ENCODE data around the gene NMNAT3.

NMNAT3 gene

GRCh38 chr3:139657434-139657833 lies 20.3 kb downstream of the NMNAT3 start:
- Histone ChIP-seq H3K9me3 (ENCODE audit: control insufficient read depth, insufficient read depth, low read length) (no peaks in the 10 kb centered on the region), H3K9me2 (replicated peaks; ENCODE audit: control insufficient read depth, low read length) (no peaks in the 10 kb centered on the region), H4K20me1 (ENCODE audit: control insufficient read depth, insufficient read depth, low read depth, low read length) (no peaks in the 10 kb centered on the region), H3K4me1 (ENCODE audit: control insufficient read depth, low read length) (no peaks in the 10 kb centered on the region), H3K36me3 (ENCODE audit: control insufficient read depth, low read length) (no peaks in the 10 kb centered on the region), H3K27me3 (ENCODE audit: control insufficient read depth, low read length) (no peaks in the 10 kb centered on the region), H3K4me2 (ENCODE audit: low read length) (no peak overlapping the region), H3K27ac (ENCODE audit: low read depth, low read length) (no peak overlapping the region), H3K4me3 (ENCODE audit: low read length) (no peak overlapping the region), H3K79me2 (ENCODE audit: control insufficient read depth, low read length) (no peaks in the 10 kb centered on the region), H3F3A (ENCODE audit: control insufficient read depth, insufficient read depth) (no peaks in the 10 kb centered on the region)
- TF ChIP-seq EZH2phosphoT487 (IDR thresholded peaks at IDR 0.05; ENCODE audit: borderline replicate concordance, low read length) (no peak), CTCF (IDR thresholded peaks at IDR 0.05; ENCODE audit: low read depth, low read length, poor library complexity, severe bottlenecking) (no peak)

GRCh38 chr3:139655909-139656595 lies 21.7 kb downstream of the NMNAT3 start:
- no peaks in the 10 kb centered on the region for H3K9me2 ChIP-seq (replicated peaks; ENCODE audit: control insufficient read depth, low read length)
- H3K36me3 ChIP-seq (ENCODE audit: control insufficient read depth, low read length) = no peaks in the 10 kb centered on the region
- H3K79me2 ChIP-seq (ENCODE audit: control insufficient read depth, low read length) = no peaks in the 10 kb centered on the region
- H3K4me1 ChIP-seq (ENCODE audit: control insufficient read depth, low read length) = no peaks in the 10 kb centered on the region
- H4K20me1 ChIP-seq (ENCODE audit: control insufficient read depth, insufficient read depth, low read depth, low read length) = no peaks in the 10 kb centered on the region
- H3K27me3 ChIP-seq (ENCODE audit: control insufficient read depth, low read length) = no peaks in the 10 kb centered on the region
- no peak overlapping the region for H3K4me3 ChIP-seq (ENCODE audit: low read length)
- H3K4me2 ChIP-seq (ENCODE audit: low read length) = no peak overlapping the region
- H3K27ac ChIP-seq (ENCODE audit: low read depth, low read length) = no peak overlapping the region
- TF ChIP-seq CTCF (IDR thresholded peaks at IDR 0.05; ENCODE audit: low read depth, low read length, poor library complexity, severe bottlenecking) (no peak), EZH2phosphoT487 (IDR thresholded peaks at IDR 0.05; ENCODE audit: borderline replicate concordance, low read length) (no peak)
- H3K9me3 ChIP-seq (ENCODE audit: control insufficient read depth, insufficient read depth, low read length) = no peaks in the 10 kb centered on the region
- H3F3A ChIP-seq (ENCODE audit: control insufficient read depth, insufficient read depth) = no peaks in the 10 kb centered on the region

- Histone ChIP-seq H3K27me3 (ENCODE audit: control insufficient read depth, low read length) (no peaks in the 10 kb centered on the region), H3K27ac (ENCODE audit: low read depth, low read length) (no peak overlapping the region), H3K9me2 (replicated peaks; ENCODE audit: control insufficient read depth, low read length) (no peaks in the 10 kb centered on the region), H3K36me3 (ENCODE audit: control insufficient read depth, low read length) (no peaks in the 10 kb centered on the region), H3K79me2 (ENCODE audit: control insufficient read depth, low read length) (no peaks in the 10 kb centered on the region), H3F3A (ENCODE audit: control insufficient read depth, insufficient read depth) (no peaks in the 10 kb centered on the region), H3K4me2 (ENCODE audit: low read length) (no peak overlapping the region), H4K20me1 (ENCODE audit: control insufficient read depth, insufficient read depth, low read depth, low read length) (no peaks in the 10 kb centered on the region), H3K4me1 (ENCODE audit: control insufficient read depth, low read length) (no peaks in the 10 kb centered on the region), H3K4me3 (ENCODE audit: low read length) (no peak overlapping the region), H3K9me3 (ENCODE audit: control insufficient read depth, insufficient read depth, low read length) (no peaks in the 10 kb centered on the region)
- TF ChIP-seq CTCF (IDR thresholded peaks at IDR 0.05; ENCODE audit: low read depth, low read length, poor library complexity, severe bottlenecking) (no peak), EZH2phosphoT487 (IDR thresholded peaks at IDR 0.05; ENCODE audit: borderline replicate concordance, low read length) (no peak)
These were observed 23.0 kb downstream of the NMNAT3 start for GRCh38 chr3:139654637-139655365.
